Mononuclear cell (primary cell): ENCODE measurements around the gene KCNK4. TPM values are rescaled to one million over a fixed set of nuclear protein-coding genes. Genes with fewer than 3 reads are reported as not detected.

ENCODE experiments used
- H3K27me3 ChIP-seq: 2 replicates; pipeline ENCODE4 v1.6.0; 2011; ENCODE audit warnings: low read length, control low read depth; ENCODE audit not compliant: insufficient read depth
- H3K4me1 ChIP-seq: 2 replicates; pipeline ENCODE4 v1.5.1; 2011; ENCODE audit warnings: mild to moderate bottlenecking, low read length, control low read depth; ENCODE audit not compliant: insufficient read depth
- H3K4me3 ChIP-seq: 2 replicates; pipeline ENCODE4 v1.5.1; 2011; ENCODE audit warnings: mild to moderate bottlenecking, low read length, moderate library complexity
- H3K9me3 ChIP-seq: 2 replicates; pipeline ENCODE4 v1.5.1; 2011; ENCODE audit warnings: low read depth, mild to moderate bottlenecking, control low read depth, low read length
- total RNA-seq: library from RNA; depleted of rRNA; stranded (reverse); fragments of >200 nt; gene quantifications from one replicate; pipeline ENCODE4 v1.2.3, GENCODE V29; 2012

Gene KCNK4
- total RNA-seq, 1 donor, result not detected

DNA sequence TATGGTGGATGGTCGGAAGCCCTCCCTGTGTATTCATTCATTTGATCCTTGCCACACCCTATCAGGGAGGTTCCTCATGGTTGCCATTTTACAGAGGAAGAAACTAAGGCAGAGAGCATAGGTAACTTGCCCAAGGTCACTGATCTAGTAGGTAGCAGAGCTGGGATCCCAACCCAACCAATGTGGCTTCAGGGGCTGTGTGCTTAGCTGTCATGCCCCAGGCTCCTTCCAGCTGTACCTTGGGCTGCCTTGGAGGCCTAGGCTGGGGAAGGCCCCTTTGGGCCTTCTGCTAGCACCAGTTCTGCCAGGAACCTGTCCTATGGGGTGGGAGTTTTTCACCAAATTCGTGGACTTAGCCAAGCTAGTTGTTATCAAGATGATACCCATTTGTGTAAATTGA lies 15.3 kb upstream of the KCNK4 start:
- Histone ChIP-seq H3K4me3 (no peak overlapping the region), H3K9me3 (no peaks in the 10 kb centered on the region), H3K4me1 (peaks cover 9% of the 10 kb centered on the region), H3K27me3 (no peaks in the 10 kb centered on the region)

DNA sequence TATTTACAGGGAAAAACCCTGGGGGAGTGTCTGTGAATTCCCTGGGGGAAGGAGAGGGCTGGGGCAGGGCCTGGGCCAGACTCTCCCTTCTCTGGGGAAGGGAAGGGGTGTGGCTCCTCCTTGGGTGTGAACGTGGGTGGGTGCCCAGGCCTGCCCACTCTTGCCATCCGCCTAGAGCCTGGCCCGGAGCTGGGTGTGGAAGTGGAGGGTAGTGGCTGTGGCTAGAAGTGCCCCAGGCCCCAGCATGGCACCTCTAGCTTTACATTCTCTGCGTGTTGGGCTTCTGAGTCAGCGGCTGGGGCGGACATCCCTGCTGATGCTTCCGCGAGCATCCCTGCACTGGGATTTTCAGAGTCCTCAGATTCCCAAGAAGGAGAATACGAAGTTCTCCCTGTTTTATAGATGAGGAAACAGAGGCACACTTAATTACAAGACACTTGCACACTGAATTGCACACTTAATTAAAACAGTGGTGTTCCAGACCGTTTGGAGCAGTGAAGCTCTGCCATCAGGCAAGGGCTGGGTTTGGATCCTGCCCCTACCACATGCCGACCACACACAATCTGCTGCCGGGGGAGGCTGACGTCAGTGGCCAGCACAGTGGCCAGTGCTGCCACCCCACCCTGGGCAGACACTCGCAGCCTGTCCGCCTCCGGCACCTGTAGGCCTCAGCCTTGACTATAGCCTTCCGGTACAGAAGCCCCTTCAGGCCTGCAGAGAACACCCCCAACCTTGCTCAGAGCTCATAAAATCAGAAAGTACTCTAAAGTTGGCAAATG lies 14.3 kb upstream of the KCNK4 start:
- H3K4me3 ChIP-seq, result no peak overlapping the region
- H3K27me3 ChIP-seq, result no peaks in the 10 kb centered on the region
- H3K9me3 ChIP-seq, result no peaks in the 10 kb centered on the region
- peaks cover 5% of the 10 kb centered on the region for H3K4me1 ChIP-seq

DNA sequence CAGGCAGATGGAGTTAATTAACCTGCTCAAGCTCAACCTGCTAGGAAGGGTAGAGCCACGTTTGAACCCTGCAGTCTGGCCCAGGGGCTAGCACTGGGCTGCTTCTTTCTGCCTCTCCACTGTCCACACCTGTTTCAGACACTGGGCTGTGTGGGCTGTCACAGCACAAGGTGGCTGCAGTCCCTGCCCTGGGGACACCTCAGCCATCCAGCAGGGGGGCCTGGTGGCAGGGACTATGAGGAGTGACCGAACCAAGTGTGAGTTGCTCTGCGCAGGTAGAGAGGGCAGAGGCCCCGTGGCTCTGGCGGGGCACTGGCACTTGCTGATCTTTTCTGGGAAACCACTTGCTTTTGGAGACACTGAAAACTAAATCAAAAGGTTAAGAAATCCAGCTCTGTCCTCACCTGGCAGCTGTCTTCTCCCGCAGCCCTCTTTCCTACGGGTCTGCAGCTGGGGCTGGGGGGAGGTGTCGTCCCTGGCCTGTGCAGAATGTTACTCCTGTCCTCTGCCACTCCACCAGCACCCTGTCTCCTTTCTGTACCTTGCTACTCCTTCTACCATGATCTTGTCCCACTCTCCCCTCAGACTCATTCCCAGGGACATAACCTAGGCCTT lies 12.4 kb upstream of the KCNK4 start:
- H3K4me3 ChIP-seq, result no peak overlapping the region
- no peaks in the 10 kb centered on the region for H3K9me3 ChIP-seq
- no peaks in the 10 kb centered on the region for H3K27me3 ChIP-seq
- peaks cover 4% of the 10 kb centered on the region for H3K4me1 ChIP-seq

DNA sequence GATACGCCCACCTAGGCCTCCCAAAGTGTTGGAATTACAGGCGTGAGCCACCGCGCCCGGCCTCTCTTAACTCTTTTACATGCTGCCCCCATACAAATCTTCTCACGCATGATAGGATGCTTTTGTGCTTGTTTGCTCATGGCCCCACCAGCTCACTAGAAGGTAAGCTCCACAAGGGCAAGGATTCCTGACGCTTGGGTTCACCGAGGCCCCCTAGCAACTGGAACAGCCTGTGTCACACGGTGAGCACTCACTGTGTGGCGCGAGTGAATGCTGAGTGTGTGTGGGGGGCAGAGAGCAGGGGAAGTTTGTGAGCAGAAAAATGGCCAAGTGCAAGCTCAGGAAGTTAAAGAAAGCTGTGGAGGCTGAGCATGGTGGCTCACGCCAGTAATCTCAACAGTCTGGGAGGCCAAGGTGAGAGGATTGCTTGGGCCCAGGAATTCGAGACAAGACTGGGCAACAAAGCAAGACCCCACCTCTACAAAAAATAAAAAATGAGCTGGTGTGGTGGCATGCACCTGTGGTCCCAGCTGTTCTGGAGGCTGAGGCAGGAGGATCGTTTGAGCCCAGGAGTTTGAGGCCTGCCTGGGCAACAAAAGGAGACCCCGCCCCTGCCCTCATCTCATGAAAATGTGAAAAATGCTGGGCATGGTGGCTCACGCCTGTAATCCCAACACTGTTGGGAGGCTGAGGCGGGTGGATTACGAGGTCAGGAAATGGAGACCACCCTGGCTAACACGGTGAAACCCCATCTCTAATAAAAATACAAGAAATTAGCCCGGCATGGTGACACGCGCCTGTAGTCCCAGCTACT lies 8.9 kb upstream of the KCNK4 start:
- peaks cover 19% of the 10 kb centered on the region for H3K4me1 ChIP-seq
- no peaks in the 10 kb centered on the region for H3K9me3 ChIP-seq
- H3K4me3 ChIP-seq, result no peak overlapping the region
- no peaks in the 10 kb centered on the region for H3K27me3 ChIP-seq

DNA sequence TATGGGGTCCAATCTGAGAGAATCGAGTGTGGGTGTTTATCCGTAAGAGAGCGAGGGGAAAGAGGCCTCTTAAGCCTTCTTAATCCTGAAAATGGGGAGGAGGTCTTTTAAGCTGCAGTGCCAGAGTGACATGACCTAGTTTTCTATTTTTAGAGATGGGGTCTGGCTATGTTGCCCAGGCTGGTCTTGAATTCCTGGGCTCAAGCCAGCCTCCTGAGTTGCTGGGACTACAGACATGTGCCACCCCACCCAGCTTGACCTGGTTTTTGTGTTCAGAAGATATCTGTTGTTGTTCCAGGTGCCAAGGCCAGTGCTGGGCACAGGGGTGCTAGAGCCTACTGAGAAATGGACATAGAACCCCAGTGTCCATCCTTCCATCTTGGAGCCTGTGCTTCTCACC lies 8.0 kb upstream of the KCNK4 start:
- Histone ChIP-seq H3K27me3 (no peaks in the 10 kb centered on the region), H3K9me3 (no peaks in the 10 kb centered on the region), H3K4me3 (no peak overlapping the region), H3K4me1 (peaks cover 19% of the 10 kb centered on the region)

DNA sequence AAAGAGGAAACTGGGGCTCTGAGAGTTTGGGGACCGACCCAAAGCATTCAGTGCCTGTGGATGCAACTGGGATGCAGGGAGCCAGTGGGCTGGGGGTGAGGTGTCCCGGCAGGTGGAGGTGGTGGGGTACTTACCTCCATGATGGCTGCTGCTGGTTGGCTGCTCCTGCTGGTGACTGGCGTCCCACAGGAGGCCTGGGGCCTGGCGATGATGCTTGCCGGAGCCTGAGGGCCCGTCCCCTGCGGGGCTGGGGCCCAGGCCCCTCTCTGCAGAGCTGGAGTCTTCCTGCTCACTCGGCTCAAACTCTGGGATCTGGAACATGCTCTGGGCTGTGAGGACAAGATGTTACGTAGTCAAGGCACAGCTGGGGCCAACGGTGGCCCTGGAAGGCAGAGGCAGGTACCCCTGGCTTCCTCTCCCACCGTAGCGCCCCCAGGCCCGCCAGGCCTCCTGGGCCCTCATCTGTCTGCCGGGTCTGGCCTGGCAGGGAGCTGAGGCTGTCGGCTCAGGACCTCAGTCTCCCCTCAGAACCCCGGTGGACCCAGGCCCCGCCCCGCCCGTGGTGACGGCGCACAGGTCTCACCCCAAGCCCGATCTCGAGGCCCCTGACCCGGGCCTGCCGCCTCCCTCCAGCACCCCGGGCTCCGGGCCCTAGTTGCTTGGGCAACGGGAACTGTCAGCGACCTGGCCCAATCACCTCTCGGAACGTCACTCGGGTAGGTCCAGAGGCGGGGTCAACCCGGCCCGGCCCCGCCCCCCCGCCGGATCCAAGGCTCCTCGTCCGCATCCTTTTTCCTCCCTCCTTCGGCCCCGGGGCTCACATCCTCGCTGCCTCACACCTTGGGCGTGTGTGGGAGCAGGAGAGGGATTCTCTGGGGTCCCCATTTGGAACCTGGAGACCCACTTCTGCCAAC lies 6.8 kb upstream of the KCNK4 start, which contains the start of gene BAD:
Gene BAD, minus strand, starts transcription at position 618 of the 914 bp plus-strand sequence. Its CDS starts 297 bp downstream, at position 321.
- no peaks in the 10 kb centered on the region for H3K27me3 ChIP-seq
- H3K9me3 ChIP-seq, result no peaks in the 10 kb centered on the region
- peaks cover 19% of the 10 kb centered on the region for H3K4me1 ChIP-seq
- peak within 1 kb of the TSS; percentile 77 for H3K4me3 ChIP-seq

DNA sequence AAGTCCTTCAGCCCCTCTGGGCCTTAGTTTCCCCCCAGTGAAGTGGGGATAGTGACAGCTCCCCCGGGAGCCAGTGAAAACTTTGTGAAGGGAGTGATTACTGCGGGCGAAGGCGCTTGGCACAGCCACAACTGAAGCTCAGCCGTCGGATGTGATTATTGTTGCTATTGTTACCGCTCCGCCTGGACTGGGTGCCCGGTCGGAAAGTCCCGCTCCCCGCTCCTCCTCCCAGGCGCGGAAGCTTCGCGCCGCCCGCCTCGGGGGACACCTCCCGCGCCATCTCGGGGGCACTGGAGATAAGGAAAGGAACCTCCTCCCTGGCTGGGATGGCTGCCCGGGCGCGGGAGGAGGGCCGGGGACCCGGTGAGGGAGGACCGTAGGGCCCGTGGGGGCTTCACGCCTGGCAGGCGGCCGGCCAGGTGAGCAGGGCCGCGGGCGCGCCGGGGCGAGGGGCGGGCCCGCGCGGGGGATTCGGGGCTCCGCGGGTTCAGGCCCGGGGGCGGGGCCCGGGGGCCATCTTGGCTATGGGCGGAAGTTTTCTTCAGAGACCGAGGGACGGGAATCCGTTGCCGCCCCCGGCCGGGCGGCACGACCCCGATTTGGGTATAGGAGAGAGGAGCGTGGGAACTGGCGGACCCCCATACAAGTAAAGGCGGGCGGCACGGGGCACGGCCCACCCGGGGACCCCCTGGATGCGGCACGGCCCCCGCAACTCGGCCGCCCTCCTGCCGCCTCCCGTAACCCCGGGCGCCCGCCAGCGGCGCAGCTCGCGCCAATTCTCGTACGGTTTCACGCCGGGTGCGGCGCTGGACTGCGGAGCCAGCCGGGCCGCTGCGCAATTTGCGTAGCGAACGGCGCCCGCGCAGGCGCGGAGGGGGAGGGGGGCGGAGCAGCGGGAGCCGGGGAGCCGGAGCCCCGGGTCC lies 5.9 kb upstream of the KCNK4 start, which contains the start of gene GPR137:
Gene GPR137, plus strand, starts transcription at position 887 of the 923 bp plus-strand sequence. CDS start 677 bp downstream, outside the sequence.
- peaks cover 3% of the 10 kb centered on the region for H3K27me3 ChIP-seq
- no peaks in the 10 kb centered on the region for H3K9me3 ChIP-seq
- peaks cover 19% of the 10 kb centered on the region for H3K4me1 ChIP-seq
- peak within 1 kb of the TSS; percentile 77 for H3K4me3 ChIP-seq

DNA sequence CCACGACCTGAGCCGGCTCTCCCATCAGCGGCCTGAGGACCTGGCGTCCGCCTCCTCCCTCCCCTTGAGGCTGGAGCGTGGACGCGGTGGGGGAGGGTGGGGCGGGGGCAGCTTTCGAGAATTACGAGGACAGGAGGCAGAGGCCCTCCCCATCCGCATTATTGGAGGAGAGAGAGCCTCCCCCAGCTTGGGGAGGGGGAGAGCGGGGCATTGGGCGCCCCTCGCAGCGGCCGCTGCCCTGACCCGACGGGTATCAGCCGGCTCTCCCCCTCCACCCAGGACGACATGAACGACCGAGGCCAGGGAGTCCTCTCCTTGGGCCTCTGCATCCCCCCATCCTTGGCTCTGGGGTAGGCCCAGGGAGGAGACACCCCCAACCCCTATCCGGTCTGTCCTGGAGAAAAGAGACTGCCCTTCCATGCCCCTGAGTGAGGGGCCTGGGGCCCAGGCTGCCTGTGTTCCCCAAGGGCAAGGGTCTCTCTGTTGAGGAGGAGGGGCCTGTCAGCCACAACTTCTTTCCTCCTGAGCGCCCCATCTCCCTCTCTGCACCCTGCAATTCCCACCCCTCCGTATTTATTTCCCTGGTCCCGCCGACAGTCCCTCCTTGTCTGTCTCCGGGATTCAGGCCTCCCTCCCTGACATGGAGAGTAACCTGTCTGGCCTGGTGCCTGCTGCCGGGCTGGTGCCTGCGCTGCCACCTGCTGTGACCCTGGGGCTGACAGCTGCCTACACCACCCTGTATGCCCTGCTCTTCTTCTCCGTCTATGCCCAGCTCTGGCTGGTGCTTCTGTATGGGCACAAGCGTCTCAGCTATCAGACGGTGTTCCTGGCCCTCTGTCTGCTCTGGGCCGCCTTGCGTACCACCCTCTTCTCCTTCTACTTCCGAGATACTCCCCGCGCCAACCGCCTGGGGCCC lies 5.0 kb upstream of the KCNK4 start:
- Histone ChIP-seq H3K27me3 (peaks cover 12% of the 10 kb centered on the region), H3K4me1 (peaks cover 19% of the 10 kb centered on the region), H3K4me3 (peak overlapping the region; percentile 77), H3K9me3 (no peaks in the 10 kb centered on the region)

DNA sequence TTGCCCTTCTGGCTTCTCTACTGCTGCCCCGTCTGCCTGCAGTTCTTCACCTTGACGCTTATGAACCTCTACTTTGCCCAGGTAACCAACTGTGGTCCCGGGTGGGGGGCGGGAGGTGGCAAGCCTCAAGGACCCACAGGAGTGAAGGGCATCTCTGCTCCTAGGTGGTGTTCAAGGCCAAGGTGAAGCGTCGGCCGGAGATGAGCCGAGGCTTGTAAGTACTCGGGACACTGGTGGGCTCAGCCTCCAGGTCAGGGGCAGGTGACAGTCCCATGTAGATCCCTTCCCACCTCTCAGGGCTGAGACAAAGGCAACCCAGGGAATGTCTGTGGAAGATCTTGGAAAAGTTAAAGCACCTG lies 4.3 kb upstream of the KCNK4 start:
- H3K4me3 ChIP-seq, result no peak overlapping the region
- H3K4me1 ChIP-seq, result peaks cover 25% of the 10 kb centered on the region
- H3K9me3 ChIP-seq, result no peaks in the 10 kb centered on the region
- peaks cover 15% of the 10 kb centered on the region for H3K27me3 ChIP-seq

DNA sequence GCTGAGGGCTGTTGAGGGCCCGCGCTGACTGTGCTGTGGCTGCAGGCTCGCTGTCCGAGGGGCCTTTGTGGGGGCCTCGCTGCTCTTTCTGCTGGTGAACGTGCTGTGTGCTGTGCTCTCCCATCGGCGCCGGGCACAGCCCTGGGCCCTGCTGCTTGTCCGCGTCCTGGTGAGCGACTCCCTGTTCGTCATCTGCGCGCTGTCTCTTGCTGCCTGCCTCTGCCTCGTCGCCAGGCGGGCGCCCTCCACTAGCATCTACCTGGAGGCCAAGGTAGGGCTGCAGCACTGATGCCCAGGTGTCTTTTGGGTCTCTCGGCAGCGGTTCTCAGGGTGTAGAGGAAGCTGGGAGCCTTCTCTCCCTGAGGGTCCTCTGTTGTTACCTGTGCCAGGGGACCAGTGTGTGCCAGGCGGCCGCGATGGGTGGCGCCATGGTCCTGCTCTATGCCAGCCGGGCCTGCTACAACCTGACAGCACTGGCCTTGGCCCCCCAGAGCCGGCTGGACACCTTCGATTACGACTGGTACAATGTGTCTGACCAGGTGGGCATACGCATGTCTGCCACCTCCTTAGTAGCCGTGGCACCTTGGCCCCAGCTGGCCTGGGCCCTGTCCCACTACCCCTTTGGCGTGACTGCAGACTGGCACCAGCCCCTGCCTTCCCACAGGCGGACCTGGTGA lies 3.3 kb upstream of the KCNK4 start:
- peaks cover 21% of the 10 kb centered on the region for H3K27me3 ChIP-seq
- H3K4me3 ChIP-seq, result no peak overlapping the region
- H3K4me1 ChIP-seq, result peaks cover 35% of the 10 kb centered on the region
- H3K9me3 ChIP-seq, result no peaks in the 10 kb centered on the region

DNA sequence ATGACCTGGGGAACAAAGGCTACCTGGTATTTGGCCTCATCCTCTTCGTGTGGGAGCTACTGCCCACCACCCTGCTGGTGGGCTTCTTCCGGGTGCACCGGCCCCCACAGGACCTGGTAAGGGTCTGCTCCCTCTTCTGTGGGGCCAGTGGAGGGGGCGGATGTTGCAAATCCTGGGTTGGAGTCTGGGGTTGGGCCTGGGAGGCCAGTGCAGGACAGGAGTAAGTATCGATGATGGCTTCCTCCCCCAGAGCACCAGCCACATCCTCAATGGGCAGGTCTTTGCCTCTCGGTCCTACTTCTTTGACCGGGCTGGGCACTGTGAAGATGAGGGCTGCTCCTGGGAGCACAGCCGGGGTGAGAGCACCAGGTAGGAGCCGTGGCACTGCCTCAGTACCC lies 2.8 kb upstream of the KCNK4 start:
- no peak overlapping the region for H3K4me3 ChIP-seq
- H3K9me3 ChIP-seq, result no peaks in the 10 kb centered on the region
- peaks cover 26% of the 10 kb centered on the region for H3K27me3 ChIP-seq
- H3K4me1 ChIP-seq, result peaks cover 34% of the 10 kb centered on the region

DNA sequence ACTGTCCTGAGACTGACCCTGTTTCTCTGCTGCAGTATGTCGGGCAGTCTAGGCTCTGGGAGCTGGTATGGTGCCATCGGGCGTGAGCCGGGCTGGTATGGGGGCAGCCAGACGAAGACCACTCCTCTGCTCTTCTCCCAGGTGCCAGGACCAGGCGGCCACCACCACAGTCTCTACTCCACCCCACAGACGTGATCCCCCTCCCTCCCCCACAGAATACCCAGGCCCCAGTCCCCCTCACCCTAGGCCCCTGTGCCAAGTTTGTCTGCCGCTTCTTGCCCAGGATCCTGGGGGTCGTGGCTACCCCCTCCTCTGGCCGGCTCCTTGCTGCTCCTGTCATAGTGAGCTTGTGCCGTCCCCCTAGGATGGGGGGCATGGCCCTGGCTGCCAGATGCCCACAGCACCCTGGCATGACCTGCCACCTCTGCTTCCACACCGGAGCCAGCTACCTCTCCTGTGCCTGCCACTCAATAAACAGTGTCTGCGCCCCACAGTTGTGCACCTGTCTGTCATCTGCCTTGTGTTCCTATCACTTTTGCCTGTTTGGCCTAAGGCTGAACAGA lies 2.0 kb upstream of the KCNK4 start:
- H3K4me1 ChIP-seq, result peaks cover 27% of the 10 kb centered on the region
- no peaks in the 10 kb centered on the region for H3K9me3 ChIP-seq
- H3K4me3 ChIP-seq, result no peak overlapping the region
- peaks cover 34% of the 10 kb centered on the region for H3K27me3 ChIP-seq
